ENCODE results near the gene CCDC187.

The CCDC187 gene

DNA sequence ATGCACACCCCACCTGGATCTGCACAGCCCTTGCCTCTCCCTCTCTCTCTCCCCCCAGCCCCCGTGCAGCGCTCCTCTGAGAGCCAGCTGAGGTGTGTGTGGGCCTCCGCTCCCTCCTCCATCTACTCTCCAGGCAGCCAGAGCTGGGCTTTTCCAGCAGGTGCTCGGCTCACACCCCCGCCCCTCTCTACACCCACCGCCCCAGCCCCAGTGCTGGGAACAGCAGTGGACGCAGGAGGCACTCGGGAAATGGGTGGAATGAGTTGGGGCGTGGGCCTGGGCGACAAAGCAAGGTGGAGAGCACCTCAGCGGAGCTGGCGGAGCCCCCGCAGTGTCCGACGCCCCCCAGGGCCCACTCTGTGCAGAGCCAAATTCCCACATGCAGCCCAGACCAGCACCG lies 85.6 kb downstream of the CCDC187 start:
- H3K27ac ChIP-seq, result no peak overlapping the region
- TF ChIP-seq, protein P1, sequence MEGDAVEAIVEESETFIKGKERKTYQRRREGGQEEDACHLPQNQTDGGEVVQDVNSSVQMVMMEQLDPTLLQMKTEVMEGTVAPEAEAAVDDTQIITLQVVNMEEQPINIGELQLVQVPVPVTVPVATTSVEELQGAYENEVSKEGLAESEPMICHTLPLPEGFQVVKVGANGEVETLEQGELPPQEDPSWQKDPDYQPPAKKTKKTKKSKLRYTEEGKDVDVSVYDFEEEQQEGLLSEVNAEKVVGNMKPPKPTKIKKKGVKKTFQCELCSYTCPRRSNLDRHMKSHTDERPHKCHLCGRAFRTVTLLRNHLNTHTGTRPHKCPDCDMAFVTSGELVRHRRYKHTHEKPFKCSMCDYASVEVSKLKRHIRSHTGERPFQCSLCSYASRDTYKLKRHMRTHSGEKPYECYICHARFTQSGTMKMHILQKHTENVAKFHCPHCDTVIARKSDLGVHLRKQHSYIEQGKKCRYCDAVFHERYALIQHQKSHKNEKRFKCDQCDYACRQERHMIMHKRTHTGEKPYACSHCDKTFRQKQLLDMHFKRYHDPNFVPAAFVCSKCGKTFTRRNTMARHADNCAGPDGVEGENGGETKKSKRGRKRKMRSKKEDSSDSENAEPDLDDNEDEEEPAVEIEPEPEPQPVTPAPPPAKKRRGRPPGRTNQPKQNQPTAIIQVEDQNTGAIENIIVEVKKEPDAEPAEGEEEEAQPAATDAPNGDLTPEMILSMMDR (conservative IDR thresholded peaks at IDR 0.05), result no peak

DNA sequence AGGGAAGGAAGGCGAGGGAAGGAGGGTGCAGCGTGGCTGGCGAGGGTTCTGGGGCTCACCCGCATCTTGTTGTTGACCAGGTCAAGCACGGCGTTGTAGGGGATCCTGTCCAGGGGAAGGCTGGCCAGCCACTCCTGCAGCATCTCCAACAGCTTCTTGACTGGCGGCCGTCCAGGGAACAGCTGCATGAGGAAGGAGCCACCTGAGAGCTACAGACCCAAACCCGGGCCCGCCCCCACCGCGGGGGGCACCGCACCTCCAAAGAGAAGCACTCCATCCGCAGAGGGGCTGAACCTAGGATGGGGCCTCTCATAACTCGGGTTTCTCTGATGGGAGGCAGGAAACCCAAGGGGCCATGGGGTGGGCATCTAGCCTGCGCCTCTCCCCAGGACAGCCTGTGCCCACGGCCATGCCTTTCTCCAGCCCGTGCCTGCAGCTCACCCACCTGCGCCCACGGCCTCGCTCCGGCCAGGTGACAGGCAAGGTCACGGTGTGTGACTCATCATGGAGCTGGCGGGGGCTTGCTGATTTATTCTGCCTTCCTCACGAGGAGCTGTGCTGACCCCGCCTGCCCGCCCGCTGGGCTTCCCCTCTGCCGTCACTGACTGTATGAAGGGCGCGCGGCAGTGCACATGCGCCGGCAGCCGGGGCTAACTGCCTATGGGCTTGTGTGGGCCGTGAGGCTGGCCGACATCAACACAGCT lies 87.2 kb downstream of the CCDC187 start:
- TF ChIP-seq, protein P1 (conservative IDR thresholded peaks at IDR 0.05), result no peak
- H3K27ac ChIP-seq, result no peak overlapping the region

DNA sequence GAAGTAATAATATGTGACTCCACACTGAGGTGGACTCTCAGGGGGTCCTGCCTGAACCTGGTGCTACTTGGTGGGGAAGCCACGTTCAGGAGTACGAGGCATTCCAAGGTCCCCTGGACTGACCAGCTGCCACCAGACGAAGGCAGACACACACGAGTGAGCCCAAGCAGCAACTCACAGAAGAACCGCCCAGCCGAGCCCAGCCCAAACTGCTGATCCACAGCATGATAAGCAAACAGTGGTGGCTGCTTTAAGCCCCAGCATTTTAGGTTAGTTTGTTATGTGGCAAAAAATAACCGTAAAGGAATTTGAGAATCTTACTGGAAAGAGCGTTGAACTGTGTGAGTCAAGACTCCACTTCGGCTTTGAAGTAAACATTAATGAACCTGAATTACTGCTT lies 90.2 kb downstream of the CCDC187 start:
- H3K27ac ChIP-seq, result no peak overlapping the region
- TF ChIP-seq, protein P1 (conservative IDR thresholded peaks at IDR 0.05), result no peak

DNA sequence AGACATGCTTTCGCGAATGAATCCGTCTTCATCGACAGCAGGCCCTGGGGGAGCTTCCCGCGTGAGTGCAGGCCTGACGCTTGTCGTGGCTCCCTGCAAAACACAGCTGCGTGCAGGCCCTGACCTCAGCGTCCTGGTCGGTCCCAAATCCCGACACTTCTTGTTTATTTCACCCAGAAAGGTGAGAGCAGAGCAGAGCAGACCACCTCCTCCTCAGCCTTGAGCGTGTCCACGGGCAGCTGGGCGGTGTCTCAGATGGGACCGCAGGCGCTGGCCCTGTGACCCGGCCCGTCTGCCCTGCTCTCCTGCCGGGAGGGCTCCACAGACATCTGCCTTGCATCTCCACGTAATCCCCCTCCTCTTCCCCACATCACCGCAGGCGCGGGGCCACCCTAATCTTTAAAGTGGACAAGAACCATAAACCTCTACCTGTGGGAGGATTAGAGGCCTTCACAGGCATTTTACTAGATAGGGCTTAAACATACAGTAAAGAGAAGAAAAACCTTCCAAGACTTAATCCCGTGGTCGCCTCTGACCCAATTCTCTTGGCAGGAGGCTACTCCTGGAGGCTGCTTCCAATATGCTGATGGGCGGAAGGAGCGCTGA lies 91.4 kb downstream of the CCDC187 start:
- no peak overlapping the region for H3K27ac ChIP-seq
- TF ChIP-seq, protein P1 (conservative IDR thresholded peaks at IDR 0.05), result no peak

DNA sequence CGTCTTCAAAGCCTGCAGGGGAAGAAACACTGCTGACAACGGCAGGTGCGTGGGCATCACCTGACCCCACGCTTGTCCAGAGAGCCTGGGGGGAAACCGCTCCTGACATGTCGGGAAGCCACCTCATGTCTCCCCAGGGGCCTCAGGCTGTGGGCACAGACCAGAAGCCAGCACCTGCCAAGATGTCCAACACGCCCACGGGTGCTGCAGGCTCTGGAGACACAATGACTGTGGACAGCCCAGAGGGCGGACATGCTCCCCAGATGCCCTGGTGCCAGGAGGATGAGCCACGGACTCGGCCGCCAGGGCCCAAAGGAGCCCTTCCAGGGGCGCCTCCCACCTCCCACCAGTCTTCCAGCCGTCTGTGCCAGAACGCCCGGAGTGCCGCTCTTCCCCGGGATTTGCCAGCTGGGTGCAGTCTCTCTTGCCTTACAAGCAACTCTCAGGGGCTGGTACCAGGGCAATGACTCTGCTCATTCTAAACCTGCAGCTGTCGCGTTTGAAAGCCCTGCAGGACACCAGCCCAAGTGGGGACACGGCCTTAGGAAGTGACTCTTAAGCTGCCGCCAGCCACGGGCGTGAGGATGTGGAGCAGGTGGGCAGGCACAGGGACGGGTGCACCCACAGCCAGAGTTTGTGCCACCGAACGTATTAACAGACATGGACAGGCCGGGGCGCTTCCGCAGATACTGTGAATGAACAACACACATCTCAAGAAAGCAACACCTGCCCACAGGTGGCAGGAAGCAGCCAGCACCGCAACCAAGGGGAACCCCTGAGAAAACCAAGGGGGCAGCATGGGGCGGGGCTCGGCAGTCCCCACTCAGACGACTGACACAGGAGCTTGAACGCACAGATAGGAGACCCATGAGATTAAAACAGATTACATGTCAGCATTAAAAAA lies 92.2 kb downstream of the CCDC187 start:
- H3K27ac ChIP-seq, result no peak overlapping the region
- TF ChIP-seq, protein P1 (conservative IDR thresholded peaks at IDR 0.05), result no peak

- H3K27ac ChIP-seq, result no peak overlapping the region
- TF ChIP-seq, protein P1 (conservative IDR thresholded peaks at IDR 0.05), result no peak
These were observed 92.9 kb downstream of the CCDC187 start for GRCh38 chr9:136211006-136211405.

DNA sequence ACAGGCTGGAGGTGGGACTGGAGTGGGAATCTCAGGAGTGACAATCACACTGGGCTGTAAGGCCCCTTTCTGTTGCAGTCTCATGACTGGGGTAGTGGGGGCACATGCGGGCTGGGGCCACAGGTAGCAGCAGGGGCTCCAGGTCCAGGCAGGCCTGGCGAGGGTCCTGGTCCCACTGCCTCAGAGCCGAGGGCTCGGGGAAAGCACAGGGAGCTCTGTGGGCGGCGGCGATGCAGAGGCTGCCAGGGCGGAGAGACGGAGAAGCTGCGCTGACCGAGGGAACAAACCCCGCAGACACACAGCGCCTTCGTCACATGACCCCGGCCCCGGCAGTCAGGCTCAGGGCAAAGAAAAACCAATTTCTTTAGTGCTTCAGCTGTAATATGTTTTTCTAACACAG lies 93.6 kb downstream of the CCDC187 start:
- TF ChIP-seq, protein P1 (conservative IDR thresholded peaks at IDR 0.05), result no peak
- H3K27ac ChIP-seq, result no peak overlapping the region
